Mesenchymal stem cell (in vitro differentiated cells and primary cell): Measurements from ENCODE around the gene HLA-B.

Source experiments
- DNase-seq: peaks from one replicate; pipeline ENCODE4 v3.0.0-alpha.2; 2013
- H2AFZ ChIP-seq: one replicate; pipeline ENCODE4 v1.6.1; 2013; ENCODE audit warnings: low read depth, mild to moderate bottlenecking, control low read depth, inconsistent platforms, low read length, moderate library complexity
- H2AK5ac ChIP-seq: 2 replicates; pipeline ENCODE4 v1.6.1; 2013; ENCODE audit warnings: low read length, moderate library complexity, mild to moderate bottlenecking, inconsistent platforms; ENCODE audit not compliant: severe bottlenecking
- H2BK120ac ChIP-seq: one replicate; pipeline ENCODE4 v1.6.1; 2013; ENCODE audit warnings: low read depth, mild to moderate bottlenecking, inconsistent platforms, low read length, moderate library complexity
- H2BK12ac ChIP-seq, 2 experiments: one replicate each; pipeline ENCODE4 v1.6.1; 2013; ENCODE audit warnings: inconsistent platforms in 2 of 2, low read length in 2 of 2, mild to moderate bottlenecking in 2 of 2, moderate library complexity in 2 of 2, control low read depth in 1 of 2
- H2BK15ac ChIP-seq: one replicate; pipeline ENCODE4 v1.6.1; 2013; ENCODE audit warnings: mild to moderate bottlenecking, low read depth, inconsistent platforms; ENCODE audit not compliant: poor library complexity, severe bottlenecking
- H2BK5ac ChIP-seq: 2 replicates; pipeline ENCODE4 v1.6.1; 2013; ENCODE audit warnings: low read depth, mild to moderate bottlenecking, low read length, control low read depth, inconsistent platforms; ENCODE audit not compliant: poor library complexity, severe bottlenecking
- H3K14ac ChIP-seq, 2 experiments: one replicate each; pipeline ENCODE4 v1.6.1; 2013; ENCODE audit warnings: inconsistent platforms in 2 of 2, low read length in 2 of 2, control low read depth in 1 of 2, mild to moderate bottlenecking in 1 of 2, moderate library complexity in 1 of 2
- H3K18ac ChIP-seq, 2 experiments: one replicate each; pipeline ENCODE4 v1.6.1; 2013; ENCODE audit warnings: inconsistent platforms in 2 of 2, low read length in 2 of 2, control low read depth in 1 of 2, low read depth in 1 of 2, mild to moderate bottlenecking in 1 of 2
- H3K23ac ChIP-seq, 2 experiments: one replicate each; pipeline ENCODE4 v1.6.1; 2013; ENCODE audit warnings: inconsistent platforms in 2 of 2, low read length in 2 of 2, mild to moderate bottlenecking in 2 of 2, moderate library complexity in 2 of 2, control low read depth in 1 of 2
- H3K27ac ChIP-seq: 2 replicates; pipeline ENCODE4 v1.5.1; 2013; ENCODE audit warnings: mild to moderate bottlenecking, moderate library complexity, low read length, control low read depth, inconsistent platforms; ENCODE audit not compliant: poor library complexity, severe bottlenecking
- H3K27me3 ChIP-seq, 2 experiments: 2 replicates each; pipeline versions ENCODE4 v1.6.1 to v1.7.0; 2013; ENCODE audit warnings: low read length in 2 of 2, mild to moderate bottlenecking in 2 of 2, moderate library complexity in 2 of 2, control low read depth in 1 of 2, inconsistent platforms in 1 of 2; ENCODE audit not compliant: control insufficient read depth in 1 of 2, insufficient read depth in 1 of 2
- H3K36me3 ChIP-seq, 2 experiments: 2 replicates each; pipeline versions ENCODE4 v1.6.1 to v1.7.0; 2013; ENCODE audit warnings: low read length in 2 of 2, control low read depth in 1 of 2, inconsistent platforms in 1 of 2, low read depth in 1 of 2, mild to moderate bottlenecking in 1 of 2; ENCODE audit not compliant: insufficient read depth in 2 of 2, control insufficient read depth in 1 of 2
- H3K4ac ChIP-seq, 2 experiments: one replicate each; pipeline ENCODE4 v1.6.1; 2013; ENCODE audit warnings: inconsistent platforms in 2 of 2, low read length in 2 of 2, mild to moderate bottlenecking in 2 of 2, moderate library complexity in 2 of 2, control low read depth in 1 of 2, low read depth in 1 of 2
- H3K4me1 ChIP-seq: 2 replicates; pipeline ENCODE4 v1.6.1; 2013; ENCODE audit warnings: low read depth, low read length, control low read depth; ENCODE audit not compliant: control insufficient read depth, insufficient read depth
- H3K4me2 ChIP-seq: 2 replicates; pipeline ENCODE4 v1.6.1; 2013; ENCODE audit warnings: low read length, mild to moderate bottlenecking, inconsistent platforms; ENCODE audit not compliant: poor library complexity, severe bottlenecking
- H3K4me3 ChIP-seq, 2 experiments: 2 replicates each; pipeline versions ENCODE4 v1.5.1 to v1.7.0; 2013; ENCODE audit warnings: low read length in 2 of 2, mild to moderate bottlenecking in 2 of 2, control low read depth in 1 of 2, low read depth in 1 of 2; ENCODE audit not compliant: insufficient read depth in 1 of 2
- H3K79me1 ChIP-seq: replicated peaks from 2 replicates; pipeline ENCODE4 v1.6.1; 2013; ENCODE audit warnings: mild to moderate bottlenecking, control low read depth, low read length, inconsistent platforms; ENCODE audit not compliant: poor library complexity, severe bottlenecking
- H3K9ac ChIP-seq: 2 replicates; pipeline ENCODE4 v1.7.0; 2013; ENCODE audit warnings: mild to moderate bottlenecking, low read length, moderate library complexity
- H3K9me3 ChIP-seq: 2 replicates; pipeline ENCODE4 v1.7.0; 2013; ENCODE audit warnings: mild to moderate bottlenecking, low read length; ENCODE audit not compliant: control insufficient read depth
- H4K8ac ChIP-seq: one replicate; pipeline ENCODE4 v1.6.1; 2013; ENCODE audit warnings: inconsistent platforms, mild to moderate bottlenecking, low read length, moderate library complexity
- H4K91ac ChIP-seq: one replicate; pipeline ENCODE4 v1.6.1; 2013; ENCODE audit warnings: mild to moderate bottlenecking, low read length, inconsistent platforms
- WGBS: methylation state at CpG from one replicate; pipeline ENCODE4 v1.1.7; 2013; ENCODE audit warnings: mixed read lengths; 5-methylcytosine and 5-hydroxymethylcytosine counted together

The HLA-B gene

GRCh38 chr6:31402324-31403282 lies 45.6 kb upstream of the HLA-B start:
- no peak overlapping the region for H2BK5ac ChIP-seq
- H3K23ac ChIP-seq, result peak overlapping the region in 1 of 2 experiments; percentile 69
- peak overlapping the region in 1 of 2 experiments; percentile 99 for H3K4ac ChIP-seq
- H3K4me3 ChIP-seq, result peak overlapping the region; percentile 49 to 89
- H3K4me2 ChIP-seq, result peak overlapping the region; percentile 95
- H2AK5ac ChIP-seq, result peak overlapping the region; percentile 17
- no peaks in the 10 kb centered on the region for H3K27me3 ChIP-seq
- WGBS, result 11% methylated on average over 27 of the region's 27 CpGs
- peak overlapping the region; percentile 25 for H3K27ac ChIP-seq
- peak overlapping the region; percentile 56 for H4K91ac ChIP-seq
- DNase-seq, result peak; percentile 70
- H2AFZ ChIP-seq, result peak overlapping the region; percentile 71
- no peak overlapping the region for H4K8ac ChIP-seq
- H3K9me3 ChIP-seq, result no peaks in the 10 kb centered on the region
- H2BK120ac ChIP-seq, result no peak overlapping the region
- H2BK12ac ChIP-seq, result peak overlapping the region; percentile 45 to 63
- peaks cover 16% of the 10 kb centered on the region for H3K4me1 ChIP-seq
- peaks cover 3% of the 10 kb centered on the region for H3K79me1 ChIP-seq
- no peaks in the 10 kb centered on the region for H3K36me3 ChIP-seq
- H3K18ac ChIP-seq, result peak overlapping the region; percentile 34 to 73
- H3K9ac ChIP-seq, result peak overlapping the region; percentile 96
- H3K14ac ChIP-seq, result peak overlapping the region in 1 of 2 experiments; percentile 91
- peak overlapping the region; percentile 73 for H2BK15ac ChIP-seq

GRCh38 chr6:31401403-31401802 lies 44.4 kb upstream of the HLA-B start:
- H3K9ac ChIP-seq, result peak overlapping the region; percentile 96
- H3K18ac ChIP-seq, result peak overlapping the region in 1 of 2 experiments; percentile 41
- peak overlapping the region; percentile 97 for H3K27ac ChIP-seq
- H2AFZ ChIP-seq, result no peak overlapping the region
- no peak overlapping the region for H4K91ac ChIP-seq
- H3K23ac ChIP-seq, result no peak overlapping the region
- H3K79me1 ChIP-seq, result peaks cover 3% of the 10 kb centered on the region
- DNase-seq, result peak; percentile 89
- H3K9me3 ChIP-seq, result no peaks in the 10 kb centered on the region
- no peak overlapping the region for H2BK15ac ChIP-seq
- peak overlapping the region; percentile 30 for H2BK120ac ChIP-seq
- H2AK5ac ChIP-seq, result peak overlapping the region; percentile 94
- H3K4me2 ChIP-seq, result peak overlapping the region; percentile 45
- 7% methylated on average over 3 of the region's 4 CpGs for WGBS
- no peak overlapping the region for H2BK5ac ChIP-seq
- H3K4me1 ChIP-seq, result peaks cover 14% of the 10 kb centered on the region
- no peaks in the 10 kb centered on the region for H3K27me3 ChIP-seq
- H3K4ac ChIP-seq, result peak overlapping the region in 1 of 2 experiments; percentile 41
- no peak overlapping the region for H4K8ac ChIP-seq
- H3K36me3 ChIP-seq, result no peaks in the 10 kb centered on the region
- H2BK12ac ChIP-seq, result no peak overlapping the region
- H3K14ac ChIP-seq, result no peak overlapping the region
- H3K4me3 ChIP-seq, result peak overlapping the region in 1 of 2 experiments; percentile 89

GRCh38 chr6:31400467-31401289 lies 43.7 kb upstream of the HLA-B start:
- Histone ChIP-seq H3K36me3 (no peaks in the 10 kb centered on the region), H3K4me2 (peak overlapping the region; percentile 66), H3K27me3 (no peaks in the 10 kb centered on the region), H4K8ac (no peak overlapping the region), H2BK120ac (no peak overlapping the region), H3K4me3 (peak overlapping the region; percentile 68 to 89), H4K91ac (peak overlapping the region; percentile 43), H3K14ac (peak overlapping the region in 1 of 2 experiments; percentile 77), H3K23ac (no peak overlapping the region), H3K79me1 (peaks cover 9% of the 10 kb centered on the region), H2AK5ac (no peak overlapping the region), H3K18ac (peak overlapping the region in 1 of 2 experiments; percentile 81), H3K4me1 (peaks cover 16% of the 10 kb centered on the region), H2BK15ac (peak overlapping the region; percentile 26), H2AFZ (no peak overlapping the region), H3K9me3 (no peaks in the 10 kb centered on the region), H2BK5ac (no peak overlapping the region), H3K9ac (peak overlapping the region; percentile 96), H3K4ac (peak overlapping the region; percentile 2 to 71), H3K27ac (peak overlapping the region; percentile 97), H2BK12ac (no peak overlapping the region)
- WGBS, result 3% methylated on average over 23 of the region's 30 CpGs
- DNase-seq, result peak; percentile 82
